ENCODE results near the gene KIF25.

GRCh38 chr6:168049277-168049676 lies 51.8 kb downstream of the KIF25 start:
- TF ChIP-seq, protein P1, sequence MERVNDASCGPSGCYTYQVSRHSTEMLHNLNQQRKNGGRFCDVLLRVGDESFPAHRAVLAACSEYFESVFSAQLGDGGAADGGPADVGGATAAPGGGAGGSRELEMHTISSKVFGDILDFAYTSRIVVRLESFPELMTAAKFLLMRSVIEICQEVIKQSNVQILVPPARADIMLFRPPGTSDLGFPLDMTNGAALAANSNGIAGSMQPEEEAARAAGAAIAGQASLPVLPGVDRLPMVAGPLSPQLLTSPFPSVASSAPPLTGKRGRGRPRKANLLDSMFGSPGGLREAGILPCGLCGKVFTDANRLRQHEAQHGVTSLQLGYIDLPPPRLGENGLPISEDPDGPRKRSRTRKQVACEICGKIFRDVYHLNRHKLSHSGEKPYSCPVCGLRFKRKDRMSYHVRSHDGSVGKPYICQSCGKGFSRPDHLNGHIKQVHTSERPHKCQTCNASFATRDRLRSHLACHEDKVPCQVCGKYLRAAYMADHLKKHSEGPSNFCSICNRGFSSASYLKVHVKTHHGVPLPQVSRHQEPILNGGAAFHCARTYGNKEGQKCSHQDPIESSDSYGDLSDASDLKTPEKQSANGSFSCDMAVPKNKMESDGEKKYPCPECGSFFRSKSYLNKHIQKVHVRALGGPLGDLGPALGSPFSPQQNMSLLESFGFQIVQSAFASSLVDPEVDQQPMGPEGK (CRISPR knock-in tag; IDR thresholded peaks at IDR 0.05; ENCODE audit: borderline replicate concordance): no peak
- no peak for TF ChIP-seq TCF4 (CRISPR knock-in tag; IDR thresholded peaks at IDR 0.05; ENCODE audit: borderline replicate concordance)
